GM23248 (cell line): ENCODE data around the gene DDX10.

ENCODE experiments used
- EZH2 ChIP-seq: fragments of 200-600 bp; sonication (generic); IDR thresholded peaks from 2 replicates; pipeline ENCODE4 v1.6.1; 2018; ENCODE audit warnings: antibody characterized with exemption, mild to moderate bottlenecking; ENCODE audit not compliant: insufficient read depth, poor library complexity, severe bottlenecking
- EZH2phosphoT487 ChIP-seq: fragments of 200-600 bp; sonication (generic); IDR thresholded peaks from 2 replicates; pipeline ENCODE4 v1.6.1; 2018; ENCODE audit warnings: antibody characterized with exemption, moderate library complexity, mild to moderate bottlenecking, low read depth; ENCODE audit not compliant: insufficient read depth

DNA sequence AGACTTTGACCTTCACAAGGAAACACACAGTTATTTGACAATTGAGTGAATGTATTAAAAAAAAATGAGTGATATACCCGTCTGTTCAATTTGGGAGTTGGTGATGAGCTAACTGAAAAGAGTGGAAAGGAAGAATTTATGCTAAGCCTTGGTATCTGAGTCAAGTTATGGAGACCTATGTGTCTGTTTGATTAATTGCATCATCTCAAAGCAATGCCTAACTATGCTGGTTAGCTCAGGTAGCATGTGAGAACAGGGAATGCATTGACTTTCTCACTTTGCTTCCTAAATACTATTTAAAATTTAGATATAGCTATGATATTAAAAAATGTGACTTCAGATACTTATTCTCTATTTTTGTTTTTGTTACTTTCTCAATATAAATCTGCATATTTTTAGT is 110.5 kb downstream of the DDX10 start:
- TF ChIP-seq EZH2, result no peak
- TF ChIP-seq EZH2phosphoT487, result no peak
